HFF-Myc (cell line): Measurements from ENCODE around the gene SLC52A1.
A peak's percentile ranks its signal among the peaks of the same experiment; 100 is the strongest.
"Not testable (repeated sequence)": the region's sequence is repeated elsewhere in the genome, so short reads cannot be mapped to it uniquely, and the experiment has no call there.

Experiments used
- DNase-seq: peaks from one replicate; pipeline ENCODE4 v3.0.0-alpha.2; 2011; ENCODE audit warnings: low read depth; ENCODE audit errors: extremely low read depth
- H3K4me3 ChIP-seq: replicated peaks from 2 replicates; pipeline ENCODE4 v1.5.1; 2011; ENCODE audit warnings: low read depth, mild to moderate bottlenecking, control low read depth, low read length
- TF ChIP-seq, protein P1 (sequence below): IDR thresholded peaks from 2 replicates; pipeline ENCODE4 v1.5.1; 2012; ENCODE audit warnings: mild to moderate bottlenecking, low read depth, low read length, control low read depth; ENCODE audit errors: missing control alignments

Gene SLC52A1

DNA sequence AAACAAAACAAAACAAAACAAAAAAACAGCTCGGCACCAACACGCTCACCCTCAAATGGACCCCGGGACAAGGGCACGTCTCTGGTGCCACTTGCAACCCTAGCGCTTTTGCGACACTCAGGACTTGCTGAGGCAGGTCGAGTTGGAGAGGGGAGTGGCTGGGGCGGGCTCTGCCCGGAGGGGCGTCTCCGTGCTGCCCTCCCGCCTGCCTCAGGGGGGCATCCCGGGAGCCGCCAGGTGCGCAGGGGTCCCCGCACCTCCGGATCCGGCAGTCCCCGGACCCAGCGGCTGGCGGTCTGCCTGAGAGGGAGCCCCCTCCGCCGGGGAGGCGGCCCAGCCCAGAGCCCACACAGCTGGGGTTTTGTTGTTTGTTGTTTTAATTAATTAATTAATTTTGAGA, at the start of gene SLC52A1:
Gene SLC52A1, minus strand, starts transcription at position 112 of the 400 bp plus-strand sequence. CDS start 820 bp downstream, outside the sequence.
- peak within 1 kb of the TSS; percentile 19; the same call in 1 of the 2 replicates for H3K4me3 ChIP-seq
- no peak for DNase-seq

DNA sequence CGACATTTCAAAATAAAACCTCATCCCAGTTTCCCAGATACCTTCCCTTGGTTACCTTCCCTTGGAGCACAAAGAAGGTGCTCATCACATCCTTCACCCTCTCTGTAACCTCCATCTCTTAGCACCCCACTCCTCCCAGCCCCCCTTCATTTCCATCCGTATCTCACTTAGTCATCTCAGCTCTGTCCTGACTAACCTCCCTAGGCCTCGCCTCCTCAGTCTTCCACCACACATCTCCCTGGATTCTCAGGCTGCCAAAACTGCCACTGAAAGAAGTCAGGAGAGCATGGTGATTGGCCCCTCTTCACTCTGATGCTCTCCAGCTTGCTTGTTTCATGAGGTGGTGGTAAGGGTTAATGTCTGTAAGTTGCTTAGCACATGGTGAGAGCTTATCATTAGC, 45.4 kb upstream of the SLC52A1 start:
- TF ChIP-seq, protein P1, sequence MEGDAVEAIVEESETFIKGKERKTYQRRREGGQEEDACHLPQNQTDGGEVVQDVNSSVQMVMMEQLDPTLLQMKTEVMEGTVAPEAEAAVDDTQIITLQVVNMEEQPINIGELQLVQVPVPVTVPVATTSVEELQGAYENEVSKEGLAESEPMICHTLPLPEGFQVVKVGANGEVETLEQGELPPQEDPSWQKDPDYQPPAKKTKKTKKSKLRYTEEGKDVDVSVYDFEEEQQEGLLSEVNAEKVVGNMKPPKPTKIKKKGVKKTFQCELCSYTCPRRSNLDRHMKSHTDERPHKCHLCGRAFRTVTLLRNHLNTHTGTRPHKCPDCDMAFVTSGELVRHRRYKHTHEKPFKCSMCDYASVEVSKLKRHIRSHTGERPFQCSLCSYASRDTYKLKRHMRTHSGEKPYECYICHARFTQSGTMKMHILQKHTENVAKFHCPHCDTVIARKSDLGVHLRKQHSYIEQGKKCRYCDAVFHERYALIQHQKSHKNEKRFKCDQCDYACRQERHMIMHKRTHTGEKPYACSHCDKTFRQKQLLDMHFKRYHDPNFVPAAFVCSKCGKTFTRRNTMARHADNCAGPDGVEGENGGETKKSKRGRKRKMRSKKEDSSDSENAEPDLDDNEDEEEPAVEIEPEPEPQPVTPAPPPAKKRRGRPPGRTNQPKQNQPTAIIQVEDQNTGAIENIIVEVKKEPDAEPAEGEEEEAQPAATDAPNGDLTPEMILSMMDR, result no peak
- H3K4me3 ChIP-seq, result no peak overlapping the region
- no peak for DNase-seq

More for the DNA sequence above, at the start of gene SLC52A1:
- TF ChIP-seq, protein P1, result no peak

DNA sequence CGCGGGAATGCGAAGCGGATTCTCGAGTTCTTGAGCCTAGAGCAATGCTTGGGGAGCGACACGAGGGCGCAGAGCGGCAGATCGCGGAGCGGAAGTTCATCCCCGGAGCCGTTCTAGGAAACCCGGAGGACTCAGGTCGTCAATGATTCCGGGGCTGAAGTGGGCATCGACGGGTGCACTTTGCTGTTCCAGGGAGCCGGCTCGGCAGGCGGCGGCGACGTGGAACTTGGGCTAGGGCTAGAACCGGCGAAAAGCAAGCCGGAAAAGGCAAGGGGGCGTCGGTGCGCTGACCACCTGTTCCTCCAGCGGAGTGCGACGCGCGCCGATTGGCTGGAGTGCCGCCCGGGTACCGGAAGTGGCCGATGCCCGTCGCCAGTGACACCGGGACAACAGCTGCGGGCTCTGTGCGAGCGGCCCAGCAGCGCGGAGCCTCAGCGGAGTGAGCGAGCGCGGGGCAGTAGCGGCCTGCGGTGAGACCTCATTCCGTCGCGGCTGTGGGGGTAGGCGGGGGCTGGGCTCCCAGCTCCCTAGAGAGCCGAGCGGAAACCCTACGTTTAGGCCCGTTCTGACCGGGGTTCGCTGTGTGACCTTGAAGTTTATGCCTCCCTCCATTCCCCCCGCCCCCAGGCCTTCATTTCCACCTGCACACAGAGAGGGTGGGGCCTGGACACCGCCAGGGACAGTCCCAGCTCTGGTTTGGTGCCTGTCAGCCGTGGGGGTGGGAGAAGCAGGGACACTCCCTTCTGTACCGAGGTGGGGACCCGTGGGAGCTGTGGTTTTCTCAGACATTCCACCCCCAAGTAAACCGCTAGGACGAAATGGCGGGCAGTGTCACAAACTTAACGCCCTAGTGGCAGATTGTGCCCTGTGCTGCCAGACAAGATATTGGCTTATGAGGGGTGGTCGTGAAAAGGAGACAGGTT, 43.1 kb upstream of the SLC52A1 start, which contains the start of gene ZFP3:
Gene ZFP3, plus strand, starts transcription at position 362 of the 923 bp plus-strand sequence. CDS start 13,038 bp downstream, outside the sequence.
- TF ChIP-seq, protein P1, result no peak
- DNase-seq, result peak; percentile 22
- H3K4me3 ChIP-seq, result peak within 1 kb of the TSS; percentile 49

DNA sequence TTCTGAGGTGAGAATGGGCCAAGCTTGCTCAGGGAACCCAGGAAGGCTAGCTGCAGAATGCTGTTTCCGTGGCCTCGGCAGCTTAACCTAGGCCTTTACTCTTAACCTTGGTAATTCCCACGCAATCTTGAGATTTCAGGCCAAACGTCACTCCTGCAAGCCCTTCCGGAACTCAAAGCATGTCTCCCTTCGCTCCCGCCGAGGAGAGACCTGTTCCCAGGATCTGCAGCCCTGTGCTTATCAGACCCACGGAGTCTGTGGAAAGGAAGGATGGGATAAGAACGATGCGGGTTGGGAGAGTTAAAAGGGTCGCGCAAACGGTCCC, 42.5 kb upstream of the SLC52A1 start:
- TF ChIP-seq, protein P1, result no peak
- peak overlapping the region; percentile 49 for H3K4me3 ChIP-seq
- no peak for DNase-seq

DNA sequence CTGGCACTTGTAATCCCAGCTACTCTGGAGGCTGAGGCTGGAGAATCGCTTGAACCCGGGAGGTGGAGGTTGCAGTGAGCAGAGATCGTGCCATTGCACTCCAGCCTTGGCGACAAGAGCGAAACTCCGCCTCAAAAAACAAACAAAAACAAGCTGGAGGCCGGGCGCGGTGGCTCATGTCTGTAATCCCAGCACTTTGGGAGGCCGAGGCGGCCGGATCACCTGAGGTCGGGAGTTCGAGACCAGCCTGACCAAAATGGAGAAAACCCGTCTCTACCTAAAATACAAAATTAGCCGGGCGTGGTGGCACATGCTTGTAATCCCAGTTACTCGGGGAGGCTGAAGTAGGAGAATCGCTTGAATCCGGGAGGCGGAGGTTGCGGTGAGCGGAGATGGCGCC, 42.0 kb upstream of the SLC52A1 start:
- not testable (repeated sequence) for DNase-seq, H3K4me3 ChIP-seq

DNA sequence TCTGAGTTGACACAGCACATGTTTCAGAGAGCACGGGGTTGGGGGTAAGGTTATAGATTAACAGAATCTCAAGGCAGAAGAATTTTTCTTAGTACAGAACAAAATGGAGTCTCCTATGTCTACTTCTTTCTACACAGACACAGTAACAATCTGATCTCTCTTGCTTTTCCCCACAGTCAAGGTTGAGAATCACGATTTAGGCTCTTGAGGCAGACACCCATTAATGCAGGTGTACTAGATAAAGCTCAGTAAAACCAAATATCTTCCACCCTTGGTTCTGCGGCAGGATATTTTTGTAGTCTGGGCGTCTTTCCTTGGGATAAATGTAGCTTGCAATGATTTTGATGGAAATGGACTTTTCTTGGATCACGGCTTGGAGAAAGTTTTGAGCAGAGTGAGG, 40.2 kb upstream of the SLC52A1 start:
- not testable (repeated sequence) for H3K4me3 ChIP-seq, DNase-seq

DNA sequence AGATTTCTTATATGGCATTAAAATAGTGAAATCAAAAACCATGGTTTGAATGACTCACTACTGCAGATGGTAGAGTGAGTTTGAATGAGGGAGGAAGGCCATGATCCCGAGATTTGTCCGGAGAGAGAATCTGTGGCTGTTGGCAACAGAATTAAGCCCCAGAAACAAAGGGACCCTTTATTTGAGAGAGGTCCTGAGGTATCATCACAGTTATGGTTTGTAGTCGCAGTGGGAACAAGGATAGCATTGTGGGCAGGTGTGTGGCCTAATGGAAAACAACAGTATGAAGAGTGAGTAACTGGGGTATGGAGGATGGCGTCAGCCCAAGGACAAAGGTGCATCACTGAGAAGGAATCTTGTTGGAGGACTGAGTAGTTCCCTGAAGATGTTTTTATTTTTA, 34.5 kb upstream of the SLC52A1 start:
- TF ChIP-seq, protein P1, result no peak
- H3K4me3 ChIP-seq, result no peak overlapping the region
- DNase-seq, result no peak
